Sigmoid colon (tissue), 4 donors: ENCODE measurements around the gene TRIML2.

Experiments used
- CTCF ChIP-seq, 4 experiments: fragments of 450-650 bp in 3 of 4; fragments of 200-600 bp in 1 of 4; IDR thresholded peaks; one replicate each; pipeline ENCODE4 v1.5.1; 2016 to 2019; ENCODE audit warnings: antibody characterized with exemption in 4 of 4, mild to moderate bottlenecking in 3 of 4, moderate library complexity in 2 of 4
- EP300 ChIP-seq, 4 donors: sonication (generic); formaldehyde crosslinking; IDR thresholded peaks; one replicate each; pipeline ENCODE4 v1.6.1; 2017; ENCODE audit warnings: antibody characterized with exemption in 4 of 4
- POLR2A ChIP-seq, 2 donors: fragments of 450-650 bp; IDR thresholded peaks; one replicate each; pipeline ENCODE4 v1.6.1; 2016; ENCODE audit warnings: antibody characterized with exemption in 2 of 2, mild to moderate bottlenecking in 2 of 2, moderate library complexity in 2 of 2
- POLR2AphosphoS5 ChIP-seq, 4 donors: sonication (generic); formaldehyde crosslinking; IDR thresholded peaks; one replicate each; pipeline ENCODE4 v1.6.1; 2017; ENCODE audit warnings: antibody characterized with exemption in 4 of 4

GRCh38 chr4:188106454-188106853 lies 2.9 kb downstream of the TRIML2 start:
- TF ChIP-seq CTCF (IDR thresholded peaks at IDR 0.05) (no peak), POLR2AphosphoS5 (IDR thresholded peaks at IDR 0.05) (no peak), EP300 (IDR thresholded peaks at IDR 0.05) (no peak), POLR2A (IDR thresholded peaks at IDR 0.05) (no peak)
